Mucosa of stomach (tissue), 1 donor: ENCODE results near the gene IL21.

Experiments used
- H3K27me3 ChIP-seq: one replicate; pipeline ENCODE4 v1.7.0; 2013; ENCODE audit warnings: mild to moderate bottlenecking, low read length; ENCODE audit not compliant: control insufficient read depth, insufficient read depth
- H3K36me3 ChIP-seq: one replicate; pipeline ENCODE4 v1.7.0; 2013; ENCODE audit warnings: low read length; ENCODE audit not compliant: control insufficient read depth, insufficient read depth
- H3K4me1 ChIP-seq: one replicate; pipeline ENCODE4 v1.7.0; 2013; ENCODE audit warnings: mild to moderate bottlenecking, low read length; ENCODE audit not compliant: control insufficient read depth, insufficient read depth
- H3K4me3 ChIP-seq: one replicate; pipeline ENCODE4 v1.7.0; 2013; ENCODE audit warnings: low read length
- H3K9ac ChIP-seq: one replicate; pipeline ENCODE4 v1.7.0; 2013; ENCODE audit warnings: mild to moderate bottlenecking, low read length, moderate library complexity
- H3K9me3 ChIP-seq: one replicate; pipeline ENCODE4 v1.7.0; 2013; ENCODE audit warnings: mild to moderate bottlenecking, low read length, moderate library complexity; ENCODE audit not compliant: control insufficient read depth
- donor health status: Pancreatic carcinoma.

IL21 gene

GRCh38 chr4:122621016-122621507 is at the start of gene IL21:
Gene IL21, minus strand, starts transcription at chr4:122621066. Its CDS starts 55 bp downstream, at chr4:122621011.
- Histone ChIP-seq H3K9ac (no peak within 1 kb of the TSS), H3K4me1 (no peaks in the 10 kb centered on the region), H3K27me3 (no peaks in the 10 kb centered on the region), H3K9me3 (no peaks in the 10 kb centered on the region), H3K36me3 (no peaks in the 10 kb centered on the region), H3K4me3 (no peak within 1 kb of the TSS)

DNA sequence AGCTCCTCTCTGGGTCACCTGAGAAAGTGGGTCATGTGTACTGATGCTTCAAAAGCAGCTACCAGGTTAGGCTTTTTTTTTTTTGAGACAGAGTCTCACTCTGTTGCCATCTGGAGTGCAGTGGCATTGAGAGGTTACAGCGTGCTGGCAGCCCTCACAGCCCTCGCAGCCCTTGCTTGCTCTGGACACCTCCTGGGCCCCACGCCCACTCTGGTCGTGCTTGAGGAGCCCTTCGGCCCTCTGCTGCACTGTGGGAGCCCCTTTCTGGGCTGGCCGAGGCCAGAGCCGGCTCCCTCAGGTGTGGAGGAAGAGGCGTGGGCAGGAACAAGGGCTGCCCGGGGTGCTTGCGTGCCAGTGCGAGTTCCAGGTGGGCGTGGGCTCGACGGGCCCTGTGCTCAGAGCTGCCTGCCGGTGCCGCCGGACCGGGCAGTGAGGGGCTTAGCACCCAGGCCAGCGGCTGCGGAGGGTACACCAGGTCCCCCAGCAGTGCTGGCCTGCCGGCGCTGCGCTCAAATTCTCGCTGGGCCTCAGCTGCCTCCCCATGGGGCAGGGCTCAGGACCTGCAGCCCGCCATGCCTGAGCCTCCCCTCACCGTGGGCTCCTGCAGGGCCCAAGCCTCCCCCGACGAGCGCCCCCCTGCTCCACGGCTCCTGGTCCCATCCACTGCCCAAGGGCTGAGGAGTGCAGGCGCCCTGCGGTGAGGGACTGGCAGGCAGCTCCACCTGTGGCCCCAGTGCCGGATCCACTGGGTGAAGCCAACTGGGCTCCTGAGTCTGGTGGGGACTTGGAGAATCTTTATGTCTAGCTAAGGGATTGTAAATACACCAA is 49.3 kb upstream of the IL21 start:
- Histone ChIP-seq H3K36me3 (no peaks in the 10 kb centered on the region), H3K27me3 (no peaks in the 10 kb centered on the region), H3K4me1 (no peaks in the 10 kb centered on the region), H3K9ac (no peak overlapping the region), H3K4me3 (no peak overlapping the region), H3K9me3 (no peaks in the 10 kb centered on the region)

DNA sequence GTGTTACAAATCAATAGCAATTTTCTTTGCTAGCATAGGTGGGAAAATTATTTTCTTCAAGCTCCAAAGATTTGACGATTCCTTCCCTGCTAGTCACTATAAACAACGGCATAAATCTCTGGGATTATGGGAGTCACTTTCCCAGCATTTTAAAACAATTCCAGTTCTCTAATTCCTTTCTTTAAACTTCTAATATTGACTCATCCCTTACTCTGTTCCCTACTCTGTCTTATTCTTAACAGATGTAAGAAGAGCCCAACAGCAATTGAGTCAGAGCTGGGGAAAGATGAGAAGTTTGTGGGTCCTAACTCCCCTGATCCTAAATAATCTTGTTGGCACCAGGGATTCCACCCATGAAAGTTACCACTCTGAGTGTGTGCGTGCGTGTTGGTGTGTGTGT is 47.4 kb upstream of the IL21 start:
- Histone ChIP-seq H3K36me3 (no peaks in the 10 kb centered on the region), H3K9me3 (no peaks in the 10 kb centered on the region), H3K4me3 (no peak overlapping the region), H3K4me1 (no peaks in the 10 kb centered on the region), H3K9ac (no peak overlapping the region), H3K27me3 (no peaks in the 10 kb centered on the region)

- Histone ChIP-seq H3K9me3 (no peaks in the 10 kb centered on the region), H3K27me3 (no peaks in the 10 kb centered on the region), H3K9ac (no peak overlapping the region), H3K36me3 (no peaks in the 10 kb centered on the region), H3K4me1 (no peaks in the 10 kb centered on the region), H3K4me3 (no peak overlapping the region)
Measured at GRCh38 chr4:122666527-122667245, 45.8 kb upstream of the IL21 start.

GRCh38 chr4:122665161-122665929 is 44.5 kb upstream of the IL21 start:
- no peak overlapping the region for H3K9ac ChIP-seq
- H3K4me1 ChIP-seq: no peaks in the 10 kb centered on the region
- H3K27me3 ChIP-seq: no peaks in the 10 kb centered on the region
- no peak overlapping the region for H3K4me3 ChIP-seq
- no peaks in the 10 kb centered on the region for H3K36me3 ChIP-seq
- no peaks in the 10 kb centered on the region for H3K9me3 ChIP-seq

GRCh38 chr4:122663814-122664610 is 43.1 kb upstream of the IL21 start:
- H3K27me3 ChIP-seq: no peaks in the 10 kb centered on the region
- no peak overlapping the region for H3K4me3 ChIP-seq
- H3K9me3 ChIP-seq: no peaks in the 10 kb centered on the region
- no peak overlapping the region for H3K9ac ChIP-seq
- H3K36me3 ChIP-seq: no peaks in the 10 kb centered on the region
- no peaks in the 10 kb centered on the region for H3K4me1 ChIP-seq

GRCh38 chr4:122663291-122663690 is 42.4 kb upstream of the IL21 start:
- Histone ChIP-seq H3K27me3 (no peaks in the 10 kb centered on the region), H3K4me3 (no peak overlapping the region), H3K4me1 (no peaks in the 10 kb centered on the region)

DNA sequence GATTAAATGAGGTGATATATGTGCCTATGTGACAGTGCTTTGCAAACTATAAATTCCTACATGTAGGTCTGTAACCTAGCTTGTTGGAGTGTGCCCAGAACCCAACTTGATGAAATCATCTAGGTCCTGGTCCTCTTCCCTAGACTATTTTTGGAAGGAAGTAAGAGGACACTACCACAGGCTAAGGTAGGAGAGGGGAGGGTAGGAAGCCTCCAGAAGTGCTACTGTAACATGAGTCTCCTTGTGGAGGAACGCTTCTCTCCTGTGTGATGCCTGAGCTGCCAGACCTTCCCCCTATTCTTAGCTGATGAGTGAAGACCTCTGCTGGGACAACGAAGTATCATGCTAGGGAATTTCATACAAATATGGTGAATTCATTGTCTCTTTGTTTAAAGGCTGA is 41.8 kb upstream of the IL21 start:
- Histone ChIP-seq H3K4me1 (no peaks in the 10 kb centered on the region), H3K9ac (no peak overlapping the region), H3K27me3 (peaks cover under 1% of the 10 kb centered on the region), H3K9me3 (no peaks in the 10 kb centered on the region), H3K4me3 (no peak overlapping the region), H3K36me3 (no peaks in the 10 kb centered on the region)

More at GRCh38 chr4:122663291-122663690, 42.4 kb upstream of the IL21 start:
- H3K9me3 ChIP-seq: no peaks in the 10 kb centered on the region
- no peaks in the 10 kb centered on the region for H3K36me3 ChIP-seq
- no peak overlapping the region for H3K9ac ChIP-seq

DNA sequence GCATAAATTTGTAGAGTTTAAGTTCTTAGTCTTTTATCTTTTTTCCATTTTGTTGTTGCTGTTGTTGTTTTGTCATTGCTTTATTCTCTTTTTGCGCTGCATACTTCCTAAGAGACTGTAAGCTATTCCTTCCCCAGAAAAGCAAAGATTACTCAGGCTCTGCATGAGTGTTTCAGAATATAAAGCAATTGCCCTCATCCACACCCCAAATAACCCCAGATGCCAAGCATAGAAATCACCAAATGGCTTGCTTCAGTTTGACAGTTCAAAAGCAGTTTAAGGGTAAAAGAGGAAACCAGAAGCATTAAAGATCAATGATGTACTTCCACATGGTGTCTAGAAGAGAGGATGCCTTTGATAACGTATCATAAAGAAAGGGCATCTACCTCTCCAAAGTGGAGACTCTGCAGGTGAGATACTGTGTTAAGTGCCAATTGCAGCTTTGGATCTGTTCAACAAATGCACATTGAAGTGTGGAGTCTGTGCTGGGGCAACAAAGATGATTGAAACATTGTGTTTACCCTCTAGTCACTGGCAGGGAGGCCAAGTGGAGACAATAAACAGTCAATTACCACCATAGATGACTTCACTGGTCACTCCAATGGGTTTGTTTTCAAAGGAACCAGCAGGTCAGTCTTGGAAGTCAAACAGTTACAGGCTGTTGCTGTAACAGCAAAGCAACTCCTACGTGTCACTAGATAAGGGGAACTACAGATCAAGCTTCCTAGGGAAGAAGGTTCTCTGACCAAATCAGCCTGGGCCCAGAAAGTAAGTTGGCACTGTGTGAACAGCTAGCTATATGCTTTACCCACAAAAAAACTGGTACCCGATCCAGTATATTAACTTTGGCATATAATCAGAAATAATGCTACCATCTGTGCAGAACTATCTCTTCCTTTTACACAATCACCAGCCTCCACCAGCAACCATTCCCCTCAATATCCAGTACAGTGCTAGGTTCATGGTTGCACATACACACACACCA is 40.6 kb upstream of the IL21 start:
- Histone ChIP-seq H3K4me1 (no peaks in the 10 kb centered on the region), H3K9me3 (no peaks in the 10 kb centered on the region), H3K27me3 (peaks cover 3% of the 10 kb centered on the region), H3K36me3 (no peaks in the 10 kb centered on the region), H3K9ac (no peak overlapping the region), H3K4me3 (no peak overlapping the region)

GRCh38 chr4:122658818-122659295 is 38.0 kb upstream of the IL21 start:
- no peak overlapping the region for H3K9ac ChIP-seq
- no peaks in the 10 kb centered on the region for H3K36me3 ChIP-seq
- no peak overlapping the region for H3K4me3 ChIP-seq
- H3K27me3 ChIP-seq: peaks cover 3% of the 10 kb centered on the region
- H3K4me1 ChIP-seq: no peaks in the 10 kb centered on the region
- no peaks in the 10 kb centered on the region for H3K9me3 ChIP-seq
